B cell (primary cell): ENCODE measurements around the gene ASTN1. TPM values are rescaled to one million over a fixed set of nuclear protein-coding genes. Genes with fewer than 3 reads are reported as not detected.

Experiments
- ATAC-seq: fragments of 200-7000 bp; cut with Tn5 transposase; one replicate; pipeline ENCODE4 v1.10.0; 2021; ENCODE audit warnings: low read depth, mild to moderate bottlenecking, moderate number of reproducible peaks, moderate library complexity
- CTCF ChIA-PET: fragments of 350-600 bp; sonication (Branson Sonifier 250); formaldehyde crosslinking; loops from one replicate; lab custom pipeline; 2021; ENCODE audit warnings: antibody characterized with exemption, inconsistent platforms; lab: Charles Lee
- POLR2A ChIA-PET: fragments of 350-600 bp; sonication (Branson Sonifier 250); formaldehyde crosslinking; loops from one replicate; lab custom pipeline; 2021; ENCODE audit warnings: antibody characterized with exemption; lab: Charles Lee
- DNase-seq: peaks from one replicate; pipeline ENCODE4 v3.0.0; 2013
- H2AFZ ChIP-seq: 2 replicates; pipeline ENCODE4 v1.6.1; 2012; ENCODE audit warnings: mild to moderate bottlenecking, low read depth, low read length; ENCODE audit not compliant: insufficient read depth, poor library complexity, severe bottlenecking
- H3K27ac ChIP-seq, 2 donors: 1 replicate in 1 of 2; 2 replicates in 1 of 2; pipeline ENCODE4 v1.5.1; 2012 to 2013; ENCODE audit warnings: low read length in 2 of 2, mild to moderate bottlenecking in 2 of 2, moderate library complexity in 1 of 2
- H3K27me3 ChIP-seq, 4 experiments: fragments of 200-600 bp in 1 of 4; sonication (generic) in 1 of 4; replicated peaks in 1 of 4; 1 replicate in 2 of 4; 2 replicates in 2 of 4; pipeline versions ENCODE4 v1.6.1 to v1.7.0; 2013 to 2016; ENCODE audit warnings: low read length in 3 of 4, mild to moderate bottlenecking in 2 of 4, mixed read lengths in 1 of 4, moderate library complexity in 1 of 4; ENCODE audit not compliant: insufficient read depth in 4 of 4, control insufficient read depth in 3 of 4; ENCODE audit errors: control extremely low read depth in 1 of 4
- H3K36me3 ChIP-seq, 2 experiments: replicated peaks in 1 of 2; 1 replicate in 1 of 2; 2 replicates in 1 of 2; pipeline versions ENCODE4 v1.6.1 to v1.7.1; 2013; ENCODE audit warnings: low read length in 1 of 2; ENCODE audit not compliant: insufficient read depth in 2 of 2, control insufficient read depth in 1 of 2; ENCODE audit errors: control extremely low read depth in 1 of 2, extremely low read depth in 1 of 2
- H3K4me1 ChIP-seq, 2 donors: fragments of 200-600 bp in 1 of 2; sonication (generic) in 1 of 2; 1 replicate in 1 of 2; 2 replicates in 1 of 2; pipeline versions ENCODE4 v1.5.1 to v1.6.1; 2013 to 2017; ENCODE audit warnings: low read length in 2 of 2; ENCODE audit not compliant: control insufficient read depth in 2 of 2, insufficient read depth in 2 of 2
- H3K4me2 ChIP-seq: replicated peaks from 2 replicates; pipeline ENCODE3; 2012; ENCODE audit warnings: mild to moderate bottlenecking, low read depth, low read length; ENCODE audit not compliant: poor library complexity, severe bottlenecking
- H3K4me3 ChIP-seq, 5 experiments: fragments of 200-600 bp in 1 of 5; sonication (generic) in 1 of 5; 1 replicate in 3 of 5; 2 replicates in 2 of 5; pipeline versions ENCODE4 v1.5.1 to v1.7.0; 2011 to 2016; ENCODE audit warnings: low read length in 4 of 5, mild to moderate bottlenecking in 4 of 5, low read depth in 2 of 5, control low read depth in 1 of 5, moderate library complexity in 1 of 5; ENCODE audit not compliant: insufficient read depth in 1 of 5; ENCODE audit errors: control extremely low read depth in 1 of 5, extremely low read depth in 1 of 5
- H3K79me2 ChIP-seq: fragments of 200-600 bp; sonication (generic); one replicate; pipeline ENCODE4 v1.6.0; 2016; ENCODE audit warnings: low read length; ENCODE audit not compliant: control insufficient read depth, insufficient read depth
- H3K9ac ChIP-seq: fragments of 200-600 bp; sonication (generic); 2 replicates; pipeline ENCODE4 v1.6.1; 2017; ENCODE audit warnings: mild to moderate bottlenecking, low read length, moderate library complexity
- H3K9me3 ChIP-seq, 3 donors: one replicate each; pipeline versions ENCODE4 v1.6.1 to v1.7.1; 2013; ENCODE audit warnings: low read length in 2 of 3; ENCODE audit not compliant: control insufficient read depth in 2 of 3, insufficient read depth in 1 of 3; ENCODE audit errors: control extremely low read depth in 1 of 3
- H4K20me1 ChIP-seq: 2 replicates; pipeline ENCODE4 v1.6.0; 2012; ENCODE audit warnings: mild to moderate bottlenecking, low read length; ENCODE audit not compliant: insufficient read depth, control insufficient read depth, poor library complexity, severe bottlenecking
- H3K27ac Mint-ChIP-seq: one replicate; pipeline ENCODE4 v1.8.0; 2021; ENCODE audit warnings: mixed read lengths
- H3K27me3 Mint-ChIP-seq: one replicate; pipeline ENCODE4 v1.8.0; 2021; ENCODE audit warnings: mixed read lengths
- H3K4me1 Mint-ChIP-seq: one replicate; pipeline ENCODE4 v1.8.0; 2021; ENCODE audit warnings: mixed read lengths
- H3K4me3 Mint-ChIP-seq: one replicate; pipeline ENCODE4 v1.8.0; 2021; ENCODE audit warnings: mixed read lengths
- H3K9me3 Mint-ChIP-seq: one replicate; pipeline ENCODE4 v1.8.0; 2022; ENCODE audit warnings: mixed read lengths; ENCODE audit not compliant: insufficient read depth
- EZH2 ChIP-seq: IDR thresholded peaks from 2 replicates; pipeline ENCODE4 v1.6.1; 2012; ENCODE audit warnings: borderline replicate concordance, low read depth, mild to moderate bottlenecking, moderate library complexity, low read length; ENCODE audit not compliant: insufficient read depth, poor library complexity, severe bottlenecking
- WGBS: methylation state at CpG from one replicate; pipeline ENCODE4 v1.1.5; 2013; ENCODE audit warnings: missing lambda C conversion rate; ENCODE audit not compliant: insufficient coverage; 5-methylcytosine and 5-hydroxymethylcytosine counted together
- intact Hi-C: fragments of 100-400 bp; cut with micrococcal nuclease; formaldehyde crosslinking; loops from one replicate; pipeline ENCODE4 v1.10.0; 2022
- polyA plus RNA-seq: library from polyadenylated mRNA; depleted of rRNA; stranded (reverse); fragments of >200 nt; gene quantifications from 2 replicates; pipeline ENCODE4 v1.2.3, GENCODE V29; 2012
- total RNA-seq, 2 donors: library from RNA; stranded (reverse); fragments of 120-200 nt in 1 of 2; gene quantifications; 1 replicate in 1 of 2; 2 replicates in 1 of 2; pipeline versions ENCODE4 v1.2.3 to v1.2.4, GENCODE V29; 2013 to 2022
- TF ChIP-seq, protein P1 (sequence below): fragments of 200-600 bp; IDR thresholded peaks from one replicate; pipeline ENCODE4 v1.8.0; 2022; ENCODE audit warnings: antibody characterized with exemption, mild to moderate bottlenecking

The ASTN1 gene
- total and polyA plus RNA-seq, 2 donors (not counting 1 experiment from before 2014, with no cell fraction given), result not detected

DNA sequence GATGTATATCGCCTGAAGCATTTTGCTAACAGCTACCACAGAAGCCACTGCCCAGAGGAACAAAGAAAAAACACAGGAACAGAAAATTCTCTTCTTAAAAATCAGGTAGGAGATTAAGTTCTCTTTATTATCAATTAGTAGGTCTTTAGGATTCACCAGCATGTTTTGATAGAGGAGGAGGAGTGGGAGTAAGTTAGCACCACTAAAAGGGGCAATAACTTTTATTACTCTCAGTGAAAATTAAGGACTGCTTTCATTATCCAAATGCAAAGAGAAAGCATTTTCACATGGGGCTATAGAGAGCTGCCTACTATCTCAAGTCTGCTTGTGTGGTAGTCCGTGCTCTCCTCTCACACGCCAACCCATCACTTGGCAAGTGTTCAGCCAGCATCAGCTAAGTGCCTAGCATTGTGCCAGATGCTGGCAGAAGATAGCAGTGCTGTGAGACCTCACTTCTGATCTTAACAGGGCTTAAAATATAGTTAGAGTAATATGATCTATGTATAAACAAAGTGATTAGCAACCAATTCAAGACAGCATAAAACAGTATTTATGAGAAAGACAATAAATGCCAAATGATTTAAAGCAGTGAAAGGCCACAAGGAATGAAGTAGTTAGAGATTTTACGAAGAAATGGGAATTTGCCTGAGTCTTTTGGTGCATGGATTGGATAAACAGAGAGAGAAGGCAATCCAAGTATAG lies 39.8 kb downstream of the ASTN1 start:
- no peak for ATAC-seq
- H4K20me1 ChIP-seq, result no peaks in the 10 kb centered on the region
- no peak for DNase-seq
- TF ChIP-seq, protein P1, sequence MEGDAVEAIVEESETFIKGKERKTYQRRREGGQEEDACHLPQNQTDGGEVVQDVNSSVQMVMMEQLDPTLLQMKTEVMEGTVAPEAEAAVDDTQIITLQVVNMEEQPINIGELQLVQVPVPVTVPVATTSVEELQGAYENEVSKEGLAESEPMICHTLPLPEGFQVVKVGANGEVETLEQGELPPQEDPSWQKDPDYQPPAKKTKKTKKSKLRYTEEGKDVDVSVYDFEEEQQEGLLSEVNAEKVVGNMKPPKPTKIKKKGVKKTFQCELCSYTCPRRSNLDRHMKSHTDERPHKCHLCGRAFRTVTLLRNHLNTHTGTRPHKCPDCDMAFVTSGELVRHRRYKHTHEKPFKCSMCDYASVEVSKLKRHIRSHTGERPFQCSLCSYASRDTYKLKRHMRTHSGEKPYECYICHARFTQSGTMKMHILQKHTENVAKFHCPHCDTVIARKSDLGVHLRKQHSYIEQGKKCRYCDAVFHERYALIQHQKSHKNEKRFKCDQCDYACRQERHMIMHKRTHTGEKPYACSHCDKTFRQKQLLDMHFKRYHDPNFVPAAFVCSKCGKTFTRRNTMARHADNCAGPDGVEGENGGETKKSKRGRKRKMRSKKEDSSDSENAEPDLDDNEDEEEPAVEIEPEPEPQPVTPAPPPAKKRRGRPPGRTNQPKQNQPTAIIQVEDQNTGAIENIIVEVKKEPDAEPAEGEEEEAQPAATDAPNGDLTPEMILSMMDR, result no peak
- no peak for TF ChIP-seq EZH2
- Mint-ChIP-seq H3K4me3 (no peak overlapping the region), H3K27ac (no peak overlapping the region), H3K4me1 (peaks cover 8% of the 10 kb centered on the region), H3K9me3 (no peaks in the 10 kb centered on the region), H3K27me3 (peaks cover 13% of the 10 kb centered on the region)
- H3K36me3 ChIP-seq, result no peaks in the 10 kb centered on the region
- CTCF ChIA-PET, result no interaction called here
- 94% methylated on average over 3 of the region's 4 CpGs for WGBS
- H2AFZ ChIP-seq, result no peak overlapping the region
- H3K27ac ChIP-seq, result no peak overlapping the region
- peaks cover 0 to 3% (median 0%) of the 10 kb centered on the region in 4 experiments for H3K27me3 ChIP-seq
- H3K4me1 ChIP-seq, result peaks cover 0 to 4% of the 10 kb centered on the region in 2 donors
- no peaks in the 10 kb centered on the region for H3K79me2 ChIP-seq
- no peak overlapping the region for H3K4me3 ChIP-seq
- no peak overlapping the region for H3K4me2 ChIP-seq
- POLR2A ChIA-PET, result no interaction called here
- no peak overlapping the region for H3K9ac ChIP-seq
- H3K9me3 ChIP-seq, result peaks cover 0 to 5% (median 0%) of the 10 kb centered on the region in 3 donors
- intact Hi-C loops, result no loop called here

- no peak overlapping the region for H3K4me3 Mint-ChIP-seq
- no peaks in the 10 kb centered on the region for H3K9me3 Mint-ChIP-seq
- ChIA-PET POLR2A (no interaction called here), CTCF (no interaction called here)
- Histone ChIP-seq H3K4me1 (peaks cover 0 to 4% of the 10 kb centered on the region in 2 donors), H3K4me3 (no peak overlapping the region), H4K20me1 (no peaks in the 10 kb centered on the region), H3K4me2 (no peak overlapping the region), H3K9ac (no peak overlapping the region), H2AFZ (no peak overlapping the region), H3K27ac (no peak overlapping the region), H3K36me3 (no peaks in the 10 kb centered on the region), H3K27me3 (peaks cover 0 to 3% (median 0%) of the 10 kb centered on the region in 4 experiments), H3K79me2 (no peaks in the 10 kb centered on the region), H3K9me3 (peaks cover 0 to 5% (median 0%) of the 10 kb centered on the region in 3 donors)
- TF ChIP-seq EZH2, result no peak
- TF ChIP-seq, protein P1, result no peak
- intact Hi-C loops, result no loop called here
- 71% methylated on average over 10 of the region's 12 CpGs for WGBS
- peaks cover 13% of the 10 kb centered on the region for H3K27me3 Mint-ChIP-seq
- peaks cover 8% of the 10 kb centered on the region for H3K4me1 Mint-ChIP-seq
- H3K27ac Mint-ChIP-seq, result no peak overlapping the region
- ATAC-seq, result no peak
- no peak for DNase-seq
Measured at GRCh38 chr1:177122461-177123251, 41.9 kb downstream of the ASTN1 start.
